ENCODE measurements around the gene TGM4.

DNA sequence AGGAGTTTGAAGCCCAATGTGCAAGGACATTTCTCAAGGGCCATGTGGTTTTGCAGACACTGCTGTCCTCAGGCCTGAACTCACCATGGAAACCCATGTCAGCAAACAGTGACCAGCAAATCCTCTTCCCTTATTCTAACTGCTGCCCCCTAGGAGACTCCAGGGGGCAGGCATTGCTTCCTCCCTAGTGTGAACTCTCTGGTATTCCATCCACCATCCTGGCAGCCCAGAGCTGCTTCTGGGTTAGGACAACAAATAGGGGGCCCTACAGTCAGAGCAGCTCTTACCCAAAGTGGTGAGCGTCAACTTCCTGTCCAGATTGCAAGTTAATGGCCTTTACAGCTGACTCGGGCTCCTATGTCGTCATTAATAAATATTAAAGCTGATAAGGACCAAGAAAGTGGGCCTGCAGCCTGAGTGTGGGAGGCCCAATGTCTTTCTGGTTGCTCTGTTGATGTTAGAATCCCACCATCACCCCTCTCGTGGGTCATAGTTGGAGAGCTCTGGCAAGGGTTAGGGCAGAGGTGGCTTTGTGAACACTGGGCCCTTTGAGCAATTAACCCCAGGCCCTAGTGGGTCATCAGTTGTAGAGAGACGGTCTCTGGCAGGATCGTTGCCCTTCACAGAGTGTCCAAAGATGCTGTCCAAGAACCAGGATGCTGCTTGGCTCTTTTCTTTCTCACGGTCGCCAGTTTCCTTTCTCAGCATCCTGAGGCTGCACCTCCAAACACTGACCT, 41.5 kb downstream of the TGM4 start:
- TF ChIP-seq POLR2A (IDR thresholded peaks at IDR 0.05; ENCODE audit: low read depth, low read length) (no peak), POLR2AphosphoS5 (IDR thresholded peaks at IDR 0.05; ENCODE audit: low read depth, low read length) (no peak), TAF1 (IDR thresholded peaks at IDR 0.05; ENCODE audit: borderline replicate concordance, low read depth, low read length) (no peak)

Data from GM12892 (cell line).